OCI-LY7 (cell line): ENCODE results near the gene TPRN. TPM values are rescaled to one million over a fixed set of nuclear protein-coding genes. Genes with fewer than 3 reads are reported as not detected.

Experiments
- BruUV-seq: library from RNA; stranded (reverse); fragments of 400-500 nt; replicated peaks from 2 replicates; lab custom pipeline; 2021; lab: Mats Ljungman, UMichigan
- CTCF ChIA-PET: fragments of 300-600 bp; sonication (Branson Sonifier 250); formaldehyde crosslinking; loops from one replicate; lab custom pipeline; 2022; ENCODE audit warnings: antibody characterized with exemption; ENCODE audit not compliant: unreplicated experiment; lab: Charles Lee
- POLR2A ChIA-PET: fragments of 300-600 bp; sonication (Branson Sonifier 250); formaldehyde crosslinking; loops from one replicate; lab custom pipeline; 2022; ENCODE audit warnings: antibody characterized with exemption; lab: Charles Lee
- DNase-seq: peaks from one replicate; pipeline ENCODE4 v3.0.0-alpha.2; 2015; ENCODE audit warnings: low spot score
- H2AFZ ChIP-seq: fragments of 200-600 bp; sonication (generic), shearing (Covaris generic); 2 replicates; pipeline ENCODE4 v1.6.1; 2014; ENCODE audit warnings: mild to moderate bottlenecking, antibody characterized with exemption, low read length, moderate library complexity
- H3K27ac ChIP-seq: fragments of 200-600 bp; sonication (generic); 2 replicates; pipeline ENCODE4 v1.5.1; 2014; ENCODE audit warnings: mixed run types, low read depth, mild to moderate bottlenecking, moderate library complexity, low read length, inconsistent platforms; ENCODE audit not compliant: poor library complexity, severe bottlenecking
- H3K36me3 ChIP-seq: fragments of 200-600 bp; sonication (generic); 2 replicates; pipeline ENCODE4 v1.6.1; 2014; ENCODE audit warnings: mild to moderate bottlenecking, antibody characterized with exemption, low read length, moderate library complexity, mixed read lengths; ENCODE audit not compliant: insufficient read depth
- H3K4me1 ChIP-seq: fragments of 200-600 bp; sonication (generic); 2 replicates; pipeline ENCODE4 v1.5.1; 2014; ENCODE audit warnings: mild to moderate bottlenecking, low read length; ENCODE audit not compliant: insufficient read depth, poor library complexity, severe bottlenecking
- H3K4me2 ChIP-seq: fragments of 200-600 bp; sonication (generic); 2 replicates; pipeline ENCODE4 v1.6.1; 2014; ENCODE audit warnings: mild to moderate bottlenecking, low read length
- H3K4me3 ChIP-seq: fragments of 200-600 bp; sonication (generic); 2 replicates; pipeline ENCODE4 v1.5.1; 2014; ENCODE audit warnings: mild to moderate bottlenecking, low read depth, low read length; ENCODE audit not compliant: poor library complexity, severe bottlenecking
- H3K79me2 ChIP-seq: fragments of 200-600 bp; sonication (generic); 2 replicates; pipeline ENCODE4 v1.6.1; 2016; ENCODE audit warnings: low read depth, mild to moderate bottlenecking, low read length, moderate library complexity, mixed read lengths; ENCODE audit not compliant: insufficient read depth
- H3K9me2 ChIP-seq: fragments of 200-600 bp; sonication (generic); 2 replicates; pipeline ENCODE4 v1.6.1; 2016; ENCODE audit warnings: mild to moderate bottlenecking, low read length, mixed read lengths; ENCODE audit not compliant: insufficient read depth
- H3K9me3 ChIP-seq: fragments of 200-600 bp; sonication (generic); 2 replicates; pipeline ENCODE4 v1.6.1; 2014; ENCODE audit warnings: mild to moderate bottlenecking, mixed run types, low read length, mixed read lengths
- H4K20me1 ChIP-seq: fragments of 200-600 bp; sonication (generic); 2 replicates; pipeline ENCODE4 v1.6.1; 2014; ENCODE audit warnings: mild to moderate bottlenecking, antibody characterized with exemption, low read length, moderate library complexity, mixed read lengths; ENCODE audit not compliant: insufficient read depth
- CTCF ChIP-seq: fragments of 200-600 bp; sonication (generic); conservative IDR thresholded peaks from 2 replicates; pipeline ENCODE4 v1.5.1; 2014; ENCODE audit warnings: mild to moderate bottlenecking, antibody characterized with exemption, low read length, moderate library complexity, mixed read lengths
- EZH2phosphoT487 ChIP-seq: fragments of 200-600 bp; sonication (generic); IDR thresholded peaks from 2 replicates; pipeline ENCODE4 v1.6.1; 2018; ENCODE audit warnings: low read depth, borderline replicate concordance, mild to moderate bottlenecking, mixed run types, antibody characterized with exemption, low read length, moderate library complexity, mixed read lengths
- intact Hi-C: fragments of 100-400 bp; cut with micrococcal nuclease; formaldehyde crosslinking; loops from one replicate; pipeline ENCODE4 v1.10.0; 2022; ENCODE audit not compliant: unreplicated experiment
- total RNA-seq, 2 experiments: library from RNA; depleted of rRNA in 1 of 2; stranded (reverse); fragments of >200 nt in 1 of 2; shearing (Covaris generic) in 1 of 2; gene quantifications; 2 replicates each; pipeline ENCODE4 v1.2.3, GENCODE V29; 2014 to 2022

The TPRN gene
- total RNA-seq, 2 experiments from 2014 or later: 9.0 to 15.9 TPM

- Histone ChIP-seq H3K9me3 (no peaks in the 10 kb centered on the region), H3K4me2 (no peak overlapping the region), H4K20me1 (no peaks in the 10 kb centered on the region), H3K4me3 (no peak overlapping the region), H3K36me3 (no peaks in the 10 kb centered on the region), H2AFZ (no peak overlapping the region), H3K79me2 (no peaks in the 10 kb centered on the region), H3K9me2 (no peaks in the 10 kb centered on the region), H3K4me1 (peaks cover 12% of the 10 kb centered on the region), H3K27ac (no peak overlapping the region)
- BruUV-seq: no TSS peak
- TF ChIP-seq CTCF: no peak
- no peak for TF ChIP-seq EZH2phosphoT487
- no peak for DNase-seq
- ChIA-PET CTCF (no interaction called here), POLR2A (no interaction called here)
- intact Hi-C loops: no loop called here
These were observed 54.6 kb downstream of the TPRN start for GRCh38 chr9:137145731-137146526.

- no TSS peak for BruUV-seq
- Histone ChIP-seq H3K79me2 (no peaks in the 10 kb centered on the region), H4K20me1 (no peaks in the 10 kb centered on the region), H3K4me2 (no peak overlapping the region), H2AFZ (no peak overlapping the region), H3K4me1 (no peaks in the 10 kb centered on the region), H3K4me3 (no peak overlapping the region), H3K9me2 (no peaks in the 10 kb centered on the region), H3K9me3 (no peaks in the 10 kb centered on the region), H3K27ac (no peak overlapping the region), H3K36me3 (no peaks in the 10 kb centered on the region)
- intact Hi-C loops: no loop called here
- CTCF ChIA-PET: interaction anchor here (0.6 kb wide), 1 partner anchor 93 kb away, joined by 3 read pairs; no protein-coding TSS in a partner anchor
- TF ChIP-seq EZH2phosphoT487 (no peak), CTCF (no peak)
- POLR2A ChIA-PET: no interaction called here
- DNase-seq: no peak
These were observed 57.1 kb downstream of the TPRN start for GRCh38 chr9:137143459-137143858.
